Stimulated activated CD8-positive, alpha-beta memory T cell treated with anti-CD3 and anti-CD28 coated beads, Interleukin-7, amount 100 ng/mL, for 1 hour (primary cell): ENCODE measurements around the gene DDAH1.
"Not testable (repeated sequence)": the region's sequence is repeated elsewhere in the genome, so short reads cannot be mapped to it uniquely, and the experiment has no call there.

ENCODE experiments used
- DNase-seq, 2 donors: peaks; one replicate each; pipeline ENCODE4 v3.0.0-alpha.2; 2020; ENCODE audit warnings: low read depth in 2 of 2

Gene DDAH1

GRCh38 chr1:85470130-85470529, 5.2 kb upstream of the DDAH1 start:
- not testable (repeated sequence) for DNase-seq

- DNase-seq: no peak
Observed at GRCh38 chr1:85467929-85468540, 3.1 kb upstream of the DDAH1 start.

DNA sequence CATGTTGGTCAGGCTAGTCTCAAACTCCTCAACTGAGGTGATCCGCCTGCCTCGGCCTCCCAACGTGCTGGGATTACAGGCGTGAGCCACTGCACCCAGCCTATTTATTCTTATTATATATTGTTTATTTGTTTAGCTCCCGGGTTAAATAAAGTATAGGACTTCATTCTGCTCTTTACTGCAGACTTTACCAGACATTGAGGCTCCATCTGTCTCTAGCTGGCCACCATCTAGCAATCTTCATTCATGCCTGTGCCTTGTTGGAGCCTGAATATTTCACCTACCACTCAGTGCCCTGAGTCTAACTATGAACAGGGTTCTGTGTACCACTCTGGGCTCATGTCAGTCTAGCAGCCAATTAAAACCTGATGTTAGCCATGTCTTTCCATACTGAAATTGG, 2.1 kb upstream of the DDAH1 start:
- no peak for DNase-seq

DNA sequence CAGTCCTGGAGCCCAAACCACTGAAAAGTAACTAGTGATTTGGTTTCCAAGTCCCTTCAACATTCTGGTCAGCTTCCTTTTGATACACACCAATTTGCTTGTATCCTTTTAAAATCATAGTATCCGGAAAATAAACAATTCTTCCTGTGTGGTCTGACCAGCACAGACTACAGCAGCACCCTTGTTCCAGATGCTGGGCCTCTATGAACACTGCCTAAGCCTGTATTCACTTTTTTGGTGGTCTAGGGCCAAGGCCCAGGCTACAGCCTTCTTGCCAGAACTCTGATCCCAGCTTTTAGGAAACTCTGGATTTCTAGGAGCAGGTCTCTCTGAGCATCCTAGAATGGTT, 801 bp upstream of the DDAH1 start:
- no peak for DNase-seq

DNA sequence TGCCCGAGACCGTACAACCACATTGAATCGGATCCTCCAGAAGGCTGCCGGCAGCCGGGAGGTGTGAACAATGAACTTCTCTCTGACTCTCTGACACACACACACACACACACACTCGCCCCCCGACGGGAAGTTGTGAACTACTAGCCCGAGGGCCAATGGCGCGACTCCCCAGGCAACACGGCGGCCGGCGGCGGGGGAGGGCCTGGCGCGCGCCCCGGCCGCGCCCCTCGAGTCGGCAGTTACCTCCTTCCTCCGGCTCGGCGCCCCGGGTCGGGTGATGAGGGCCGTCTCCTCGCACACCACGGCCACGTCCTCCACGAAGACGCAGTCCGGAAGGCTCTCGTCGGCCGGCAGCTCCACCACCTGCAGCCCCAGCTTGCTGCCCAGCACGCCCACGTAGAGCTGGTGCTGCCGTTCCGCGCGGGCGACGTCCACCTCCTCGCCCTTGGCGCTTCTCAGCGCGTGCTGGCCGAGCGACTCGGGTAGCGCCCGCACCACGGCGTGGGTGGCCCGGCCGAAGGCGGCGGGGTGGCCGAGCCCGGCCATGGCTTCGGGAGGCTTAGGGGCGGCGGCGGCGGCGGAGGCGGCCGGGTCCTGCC, 361 bp downstream of the DDAH1 start:
- no peak for DNase-seq

GRCh38 chr1:85463731-85464496, 1.0 kb downstream of the DDAH1 start:
- no peak for DNase-seq

DNA sequence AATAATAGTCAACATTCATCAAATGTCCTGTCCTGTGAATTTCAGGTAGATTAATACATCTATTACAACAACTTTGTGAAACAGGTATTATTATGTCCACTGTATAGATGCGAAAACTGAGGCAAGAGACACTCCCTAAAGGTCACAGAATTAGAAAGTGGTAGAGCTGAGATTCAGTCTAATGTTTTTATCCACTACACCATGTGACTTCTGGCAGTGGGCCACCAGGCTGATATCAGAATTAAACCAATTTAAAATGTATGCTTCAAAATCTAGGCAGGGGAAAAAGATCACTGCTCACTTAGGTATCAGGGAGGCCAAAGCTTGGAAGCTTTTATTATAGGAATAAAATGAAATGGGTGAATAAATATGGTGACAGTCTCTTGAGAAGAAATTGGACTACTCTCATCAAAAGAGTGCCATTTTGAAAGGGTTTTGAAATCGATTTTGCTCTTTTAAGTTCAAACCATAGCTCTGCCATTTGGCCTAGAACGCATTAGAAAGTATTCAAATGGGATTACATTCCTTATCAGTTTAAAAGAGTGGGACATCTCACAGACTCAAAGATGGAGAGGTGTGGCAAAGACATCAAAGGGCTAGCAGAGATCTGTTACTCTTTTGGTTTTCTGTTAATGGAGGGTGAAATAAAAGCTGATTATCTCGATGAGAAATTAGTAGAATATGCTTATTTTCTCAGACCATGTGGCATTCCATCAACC, 1.9 kb downstream of the DDAH1 start:
- DNase-seq: no peak

DNA sequence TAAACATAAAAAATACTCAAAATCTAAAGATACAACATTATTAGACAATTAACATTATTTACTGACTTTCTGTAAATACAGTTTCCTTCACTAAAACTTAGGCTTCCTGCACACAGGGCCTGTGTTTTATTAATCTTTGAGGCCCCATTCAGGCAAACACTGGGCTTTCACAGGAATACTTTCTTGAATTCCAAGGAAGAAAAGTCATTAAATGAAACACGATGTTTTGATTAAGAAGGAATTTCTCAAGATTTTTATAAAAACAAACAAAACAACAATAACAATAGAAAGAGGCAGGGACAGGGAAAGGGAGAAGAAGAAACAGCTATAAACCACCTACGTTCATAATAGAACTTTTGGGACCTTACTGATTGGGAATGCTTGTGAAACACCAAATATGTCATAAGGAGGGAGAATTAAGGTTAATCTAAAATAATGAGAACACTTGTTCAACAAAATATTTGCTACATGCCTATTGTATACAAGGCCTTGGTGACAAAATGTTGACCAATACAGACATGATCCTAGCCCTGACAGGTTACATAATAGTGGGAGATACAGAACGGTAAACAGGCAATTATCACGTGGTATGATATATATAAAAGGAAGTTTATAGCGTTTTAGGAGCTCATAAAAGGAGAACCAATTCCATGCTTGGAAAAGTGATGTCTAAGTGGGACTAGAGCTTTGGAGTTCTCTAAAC, 3.6 kb downstream of the DDAH1 start:
- DNase-seq: no peak

DNA sequence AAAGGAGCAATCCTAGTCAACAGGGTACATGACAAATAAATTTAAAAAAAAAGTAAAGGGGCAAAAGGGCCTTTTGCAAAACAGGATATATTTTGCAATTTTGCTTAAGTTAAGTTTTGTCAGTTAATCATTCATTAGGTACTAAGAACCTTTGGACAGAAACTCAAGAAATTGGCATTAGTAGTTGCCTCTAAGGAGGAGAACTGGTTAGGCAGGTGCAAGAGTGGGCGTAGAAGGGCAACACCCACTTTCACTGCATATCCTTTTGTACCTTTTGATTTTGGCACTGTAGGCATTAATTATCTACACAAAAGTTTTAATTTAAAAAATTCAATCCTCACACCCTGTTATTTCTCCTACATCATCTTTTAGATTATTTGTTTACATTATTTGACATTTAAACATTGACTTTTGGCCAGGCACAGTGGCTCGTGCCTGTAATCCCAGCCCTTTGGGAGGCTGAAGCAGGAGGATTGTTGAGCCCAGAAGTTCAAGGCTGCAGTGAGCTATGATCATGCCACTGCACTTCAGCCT, 4.3 kb downstream of the DDAH1 start:
- DNase-seq: no peak

- DNase-seq: no peak
Observed at GRCh38 chr1:85459290-85459689, 5.7 kb downstream of the DDAH1 start.

DNA sequence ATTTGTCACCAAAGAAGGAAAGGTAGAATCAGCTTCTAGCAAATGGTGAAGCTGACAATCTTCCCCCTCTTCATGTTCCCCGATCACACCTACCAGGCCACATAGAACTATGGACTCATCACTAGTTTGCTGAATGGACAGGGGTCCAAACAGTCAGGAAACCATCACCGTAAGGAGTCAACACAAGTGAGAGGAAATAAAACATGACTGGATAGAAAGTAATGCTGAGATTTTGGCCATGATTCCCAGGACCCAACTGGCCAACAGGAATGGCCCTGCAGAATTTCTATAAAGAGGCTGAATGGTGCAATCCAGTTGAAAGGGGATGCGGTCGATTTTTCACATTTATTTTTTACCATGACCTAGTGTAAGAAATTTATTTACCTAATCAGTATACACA, 10.7 kb downstream of the DDAH1 start:
- no peak for DNase-seq

- no peak for DNase-seq
Observed at GRCh38 chr1:85453640-85454194, 11.2 kb downstream of the DDAH1 start.

DNA sequence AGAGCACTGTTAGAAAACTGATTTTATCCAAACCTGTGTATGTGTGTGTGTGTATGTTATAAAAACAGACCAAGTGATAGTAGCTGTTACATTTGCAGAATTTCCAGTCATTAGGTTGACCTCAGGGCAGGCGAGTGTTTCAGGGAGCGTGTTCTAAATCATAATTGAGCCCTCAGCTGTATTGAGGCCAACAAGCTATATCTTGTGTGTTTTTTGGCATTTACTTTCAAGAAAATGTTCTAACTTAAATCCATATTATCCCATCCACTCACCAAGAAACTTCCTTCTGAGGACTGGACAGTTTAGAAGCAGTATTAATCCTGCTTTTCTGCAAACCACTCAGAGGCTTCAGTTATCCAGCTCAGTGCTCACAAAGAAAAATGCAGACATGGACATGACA, 12.0 kb downstream of the DDAH1 start:
- no peak for DNase-seq

GRCh38 chr1:85451236-85451830, 13.6 kb downstream of the DDAH1 start:
- no peak for DNase-seq

DNA sequence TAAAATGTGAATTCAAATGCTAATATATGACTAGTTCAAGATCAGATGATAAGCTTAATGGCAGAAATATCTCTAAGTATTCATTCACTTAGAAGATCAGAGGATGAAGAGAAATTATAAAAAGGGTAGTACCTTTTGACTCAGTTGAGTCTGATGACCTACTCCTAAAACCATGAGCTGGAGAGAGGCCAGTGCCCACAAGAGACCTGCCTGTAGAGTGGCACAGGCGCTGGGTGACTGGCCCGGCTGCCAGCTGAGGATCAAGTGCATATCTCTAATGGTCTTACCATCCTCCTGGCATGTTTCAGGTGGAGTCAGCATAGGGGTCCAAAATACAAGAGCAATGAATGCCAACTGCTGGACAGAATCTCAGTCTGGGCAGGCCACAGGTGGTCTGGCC, 14.1 kb downstream of the DDAH1 start:
- no peak for DNase-seq

DNA sequence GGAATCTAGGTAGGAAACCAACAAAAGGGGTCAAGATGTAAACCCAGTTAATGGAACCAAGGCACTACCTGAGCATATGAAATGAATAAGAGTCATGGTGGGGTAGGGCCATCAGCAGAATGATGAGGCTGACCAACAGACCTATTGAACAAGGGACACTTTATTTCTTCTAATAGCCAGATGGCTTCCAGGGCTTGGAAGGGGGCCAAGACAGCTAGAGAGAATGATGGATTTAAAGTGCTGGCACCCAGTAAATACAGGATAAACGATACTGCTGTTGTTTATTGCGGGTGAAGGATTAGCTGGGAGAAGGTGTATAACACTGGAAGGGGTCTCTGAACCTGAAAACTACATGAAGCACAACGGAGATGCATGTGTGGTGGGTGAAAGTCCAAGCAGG, 15.6 kb downstream of the DDAH1 start:
- DNase-seq: no peak

- no peak for DNase-seq
Observed at GRCh38 chr1:85448358-85448757, 16.6 kb downstream of the DDAH1 start.

- DNase-seq: no peak
Observed at GRCh38 chr1:85447006-85447943, 17.7 kb downstream of the DDAH1 start.

- DNase-seq: no peak
Observed at GRCh38 chr1:85445906-85446305, 19.1 kb downstream of the DDAH1 start.

DNA sequence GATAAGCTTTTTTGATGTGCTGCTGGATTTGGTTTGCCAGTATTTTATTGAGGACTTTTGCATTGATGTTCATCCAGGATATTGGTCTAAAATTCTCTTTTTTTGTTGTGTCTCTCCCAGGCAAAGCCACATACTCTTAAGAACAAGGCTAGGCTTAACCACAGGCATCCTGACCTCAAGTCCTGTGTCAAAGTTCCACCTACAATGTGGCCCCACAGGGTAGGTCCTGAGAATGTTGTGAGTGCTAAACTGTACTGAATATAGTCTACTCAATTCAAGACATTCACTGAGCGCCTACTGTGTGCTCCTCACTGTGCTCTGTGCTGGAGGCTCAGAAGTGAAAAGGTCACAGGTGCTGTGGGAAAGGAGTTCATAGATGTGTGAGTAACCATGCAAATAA, 20.6 kb downstream of the DDAH1 start:
- DNase-seq: no peak
